Upper lobe of right lung (tissue), 1 donor: Measurements from ENCODE around the gene CCDC88C. TPM values are rescaled to one million over a fixed set of nuclear protein-coding genes. Genes with fewer than 3 reads are reported as not detected.

Source experiments
- ATAC-seq: fragments of 200-7000 bp; cut with Tn5 transposase; one replicate; pipeline ENCODE4 v1.9.1; 2020; ENCODE audit warnings: mild to moderate bottlenecking, moderate library complexity
- DNase-seq: peaks from one replicate; pipeline ENCODE4 v3.0.0-alpha.2; 2020
- H3K27ac ChIP-seq: fragments of 200-600 bp; one replicate; pipeline ENCODE4 v1.8.0; 2022
- H3K27me3 ChIP-seq: fragments of 200-600 bp; one replicate; pipeline ENCODE4 v1.8.0; 2022; ENCODE audit warnings: mild to moderate bottlenecking
- H3K36me3 ChIP-seq: fragments of 200-600 bp; one replicate; pipeline ENCODE4 v1.8.0; 2022
- H3K4me1 ChIP-seq: fragments of 200-600 bp; one replicate; pipeline ENCODE4 v1.8.0; 2022
- H3K4me3 ChIP-seq: fragments of 200-600 bp; one replicate; pipeline ENCODE4 v1.8.0; 2022; ENCODE audit warnings: mild to moderate bottlenecking
- H3K9me3 ChIP-seq: fragments of 200-600 bp; one replicate; pipeline ENCODE4 v1.8.0; 2022
- intact Hi-C: fragments of 100-400 bp; cut with DNase I; formaldehyde crosslinking; loops from one replicate; pipeline ENCODE4 v1.11.0; 2022
- total RNA-seq: library from RNA; stranded (reverse); fragmentation: NEBNext Ultra II Directional; extraction: Animal tissue kit (Norgen Biotek cat#: 25700); gene quantifications from one replicate; pipeline ENCODE4 v1.2.1, GENCODE V29; 2021
- TF ChIP-seq, protein P1 (sequence below): fragments of 200-600 bp; IDR thresholded peaks from one replicate; pipeline ENCODE4 v1.8.0; 2022; ENCODE audit warnings: antibody characterized with exemption
- donor health status: DM: no; HTN: yes; CAD: no; lungs with severe emphysema.

The CCDC88C gene
- total RNA-seq, 1 donor from 2014 or later = 34.1 TPM

DNA sequence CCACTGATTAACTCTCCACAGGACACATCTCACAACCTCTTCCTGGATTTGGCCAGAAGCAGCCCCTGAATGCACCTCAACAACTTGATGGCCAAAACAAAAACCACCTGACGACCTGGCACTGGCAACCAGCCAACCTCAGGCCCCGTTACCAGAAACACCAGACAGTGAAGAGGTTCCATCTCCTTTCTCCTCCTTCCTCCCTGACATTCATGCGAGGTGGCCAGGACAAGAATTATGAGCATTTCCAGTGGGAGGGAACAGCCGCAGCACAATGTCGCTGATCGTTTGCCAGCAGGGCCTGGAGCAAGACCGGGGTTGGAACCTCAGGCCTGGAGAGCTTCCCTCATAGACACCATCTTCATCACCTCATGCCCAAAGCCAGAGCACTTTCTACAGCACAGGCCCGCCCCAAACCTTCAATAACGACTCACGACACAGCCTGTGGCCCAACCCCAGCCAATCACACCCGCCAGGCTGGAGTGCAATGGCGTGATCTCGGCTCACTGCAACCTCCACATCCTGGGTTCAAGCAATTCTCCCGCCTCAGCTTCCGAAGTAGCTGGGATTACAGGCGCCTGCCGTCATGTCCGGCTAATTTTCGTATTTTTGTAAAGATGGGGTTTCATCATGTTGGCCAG, 48.7 kb downstream of the CCDC88C start:
- Histone ChIP-seq H3K4me3 (no peak overlapping the region), H3K27me3 (no peaks in the 10 kb centered on the region), H3K36me3 (no peaks in the 10 kb centered on the region), H3K27ac (no peak overlapping the region), H3K4me1 (peaks cover 72% of the 10 kb centered on the region), H3K9me3 (no peaks in the 10 kb centered on the region)
- DNase-seq (no peak), ATAC-seq (no peak)
- TF ChIP-seq, protein P1, sequence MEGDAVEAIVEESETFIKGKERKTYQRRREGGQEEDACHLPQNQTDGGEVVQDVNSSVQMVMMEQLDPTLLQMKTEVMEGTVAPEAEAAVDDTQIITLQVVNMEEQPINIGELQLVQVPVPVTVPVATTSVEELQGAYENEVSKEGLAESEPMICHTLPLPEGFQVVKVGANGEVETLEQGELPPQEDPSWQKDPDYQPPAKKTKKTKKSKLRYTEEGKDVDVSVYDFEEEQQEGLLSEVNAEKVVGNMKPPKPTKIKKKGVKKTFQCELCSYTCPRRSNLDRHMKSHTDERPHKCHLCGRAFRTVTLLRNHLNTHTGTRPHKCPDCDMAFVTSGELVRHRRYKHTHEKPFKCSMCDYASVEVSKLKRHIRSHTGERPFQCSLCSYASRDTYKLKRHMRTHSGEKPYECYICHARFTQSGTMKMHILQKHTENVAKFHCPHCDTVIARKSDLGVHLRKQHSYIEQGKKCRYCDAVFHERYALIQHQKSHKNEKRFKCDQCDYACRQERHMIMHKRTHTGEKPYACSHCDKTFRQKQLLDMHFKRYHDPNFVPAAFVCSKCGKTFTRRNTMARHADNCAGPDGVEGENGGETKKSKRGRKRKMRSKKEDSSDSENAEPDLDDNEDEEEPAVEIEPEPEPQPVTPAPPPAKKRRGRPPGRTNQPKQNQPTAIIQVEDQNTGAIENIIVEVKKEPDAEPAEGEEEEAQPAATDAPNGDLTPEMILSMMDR = no peak
- intact Hi-C loops = no loop called here

GRCh38 chr14:91367173-91368171, 50.1 kb downstream of the CCDC88C start:
- H3K4me3 ChIP-seq = no peak overlapping the region

DNA sequence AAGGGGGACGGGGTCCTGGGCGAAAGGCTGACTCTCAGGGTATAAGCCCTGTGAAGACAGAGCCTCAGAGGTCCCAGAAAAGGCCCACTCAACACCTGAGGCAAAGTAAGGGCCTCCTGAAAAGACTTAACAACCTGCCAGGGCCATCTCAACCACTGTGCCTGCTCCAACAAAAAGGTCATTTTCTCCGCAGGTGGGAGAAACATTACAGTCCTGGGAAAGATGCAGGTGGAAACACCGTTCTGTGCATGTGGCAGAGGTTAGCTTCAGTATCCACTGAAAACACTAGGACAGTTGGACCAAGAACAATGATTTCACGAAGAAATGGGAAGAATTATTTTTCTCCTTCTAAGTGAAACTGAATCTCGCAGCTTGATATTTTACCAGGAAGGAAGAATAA, 50.9 kb downstream of the CCDC88C start:
- intact Hi-C loops = no loop called here
- TF ChIP-seq, protein P1 = no peak
- Histone ChIP-seq H3K9me3 (no peaks in the 10 kb centered on the region), H3K36me3 (no peaks in the 10 kb centered on the region), H3K27me3 (no peaks in the 10 kb centered on the region), H3K27ac (peak overlapping the region; percentile 78), H3K4me1 (peaks cover 73% of the 10 kb centered on the region), H3K4me3 (no peak overlapping the region)
- DNase-seq (no peak), ATAC-seq (no peak)

More at GRCh38 chr14:91367173-91368171, 50.1 kb downstream of the CCDC88C start:
- ATAC-seq (peak; percentile 80), DNase-seq (peak; percentile 81)
- TF ChIP-seq, protein P1 = no peak
- H3K27ac ChIP-seq = peak overlapping the region; percentile 78
- intact Hi-C loops = no loop called here
- H3K9me3 ChIP-seq = no peaks in the 10 kb centered on the region
- H3K4me1 ChIP-seq = peaks cover 66% of the 10 kb centered on the region
- no peaks in the 10 kb centered on the region for H3K36me3 ChIP-seq
- H3K27me3 ChIP-seq = no peaks in the 10 kb centered on the region

- TF ChIP-seq, protein P1 = no peak
- intact Hi-C loops = no loop called here
- H3K4me1 ChIP-seq = peaks cover 71% of the 10 kb centered on the region
These were observed 52.1 kb downstream of the CCDC88C start for GRCh38 chr14:91365552-91365951.

DNA sequence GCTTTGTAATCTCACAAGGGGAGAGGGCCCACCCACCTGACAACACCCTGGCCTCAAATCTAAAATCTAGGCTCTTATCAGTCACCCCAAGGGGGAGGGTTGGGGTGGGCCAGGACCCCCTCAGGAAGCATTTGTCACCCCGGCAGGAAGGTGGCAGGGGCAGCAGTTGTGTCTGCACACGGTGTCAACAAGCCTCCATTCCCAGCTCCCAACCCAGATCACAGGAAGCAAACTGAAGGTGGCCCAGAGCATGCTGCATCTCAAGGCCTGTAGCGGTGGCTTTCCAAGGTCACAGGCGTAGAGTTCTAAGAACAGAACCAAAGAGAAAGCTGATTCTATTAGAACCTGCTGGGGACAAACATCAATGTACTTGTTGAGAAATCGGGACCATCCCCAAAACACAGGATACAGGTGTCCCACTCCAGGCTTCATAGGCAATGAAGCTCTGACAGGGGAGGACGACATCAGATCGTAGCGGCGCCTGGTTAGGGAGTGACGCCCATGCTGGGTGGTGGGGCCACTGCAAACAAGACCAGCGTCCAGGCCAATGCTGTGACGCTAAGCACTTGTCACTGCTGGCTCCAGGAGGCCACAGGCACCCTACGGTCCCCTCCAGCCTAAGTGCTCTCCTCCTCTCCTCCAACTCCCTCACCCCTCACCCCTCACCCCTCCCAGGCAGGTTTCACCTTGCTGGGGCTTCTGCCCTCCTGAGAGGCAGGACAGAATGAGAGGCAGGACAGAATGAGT, 52.9 kb downstream of the CCDC88C start:
- Histone ChIP-seq H3K36me3 (no peaks in the 10 kb centered on the region), H3K4me3 (no peak overlapping the region), H3K9me3 (no peaks in the 10 kb centered on the region), H3K27ac (no peak overlapping the region), H3K27me3 (no peaks in the 10 kb centered on the region), H3K4me1 (peaks cover 66% of the 10 kb centered on the region)
- ATAC-seq = no peak
- intact Hi-C loops = no loop called here
- no peak for DNase-seq
- TF ChIP-seq, protein P1 = no peak

More at GRCh38 chr14:91365552-91365951, 52.1 kb downstream of the CCDC88C start:
- Histone ChIP-seq H3K9me3 (no peaks in the 10 kb centered on the region), H3K4me3 (no peak overlapping the region), H3K27me3 (no peaks in the 10 kb centered on the region), H3K27ac (no peak overlapping the region), H3K36me3 (no peaks in the 10 kb centered on the region)
- no peak for ATAC-seq
- DNase-seq = no peak
